HG03175 (cell line): Measurements from ENCODE around the gene MCRS1.

ENCODE experiments used
- ATAC-seq: cut with Tn5 transposase; IDR thresholded peaks from one replicate; pipeline ENCODE4 v1.9.1; 2021; ENCODE audit warnings: mild to moderate bottlenecking, moderate library complexity; ENCODE audit not compliant: unreplicated experiment

MCRS1 gene

GRCh38 chr12:49557187-49557916 lies 10.6 kb downstream of the MCRS1 start:
- no peak for ATAC-seq

GRCh38 chr12:49556391-49557186 lies 11.4 kb downstream of the MCRS1 start:
- no peak for ATAC-seq

- no peak for ATAC-seq
Measured at GRCh38 chr12:49555631-49556390, 12.1 kb downstream of the MCRS1 start.

GRCh38 chr12:49554266-49554665 lies 13.7 kb downstream of the MCRS1 start:
- ATAC-seq = no peak

GRCh38 chr12:49553512-49554088 lies 14.3 kb downstream of the MCRS1 start:
- ATAC-seq = no peak

- ATAC-seq = no peak
Measured at GRCh38 chr12:49552899-49553298, 15.0 kb downstream of the MCRS1 start.

- no peak for ATAC-seq
Measured at GRCh38 chr12:49552425-49552824, 15.5 kb downstream of the MCRS1 start.

GRCh38 chr12:49552014-49552413 lies 15.9 kb downstream of the MCRS1 start:
- no peak for ATAC-seq

GRCh38 chr12:49550693-49551252 lies 17.2 kb downstream of the MCRS1 start:
- ATAC-seq = no peak

GRCh38 chr12:49549735-49550692 lies 17.9 kb downstream of the MCRS1 start:
- no peak for ATAC-seq

- ATAC-seq = no peak
Measured at GRCh38 chr12:49548822-49549648, 18.9 kb downstream of the MCRS1 start.

- ATAC-seq = no peak
Measured at GRCh38 chr12:49548481-49548821, 19.5 kb downstream of the MCRS1 start.

GRCh38 chr12:49547090-49547690 lies 20.8 kb downstream of the MCRS1 start:
- ATAC-seq = no peak

- no peak for ATAC-seq
Measured at GRCh38 chr12:49546481-49546880, 21.5 kb downstream of the MCRS1 start.

- no peak for ATAC-seq
Measured at GRCh38 chr12:49545815-49546214, 22.1 kb downstream of the MCRS1 start.

GRCh38 chr12:49543914-49544815 lies 23.8 kb downstream of the MCRS1 start:
- ATAC-seq = no peak

GRCh38 chr12:49543221-49543913 lies 24.6 kb downstream of the MCRS1 start:
- no peak for ATAC-seq
